Smooth muscle cell (in vitro differentiated cells): ENCODE measurements around the gene AREG. TPM values are rescaled to one million over a fixed set of nuclear protein-coding genes. Genes with fewer than 3 reads are reported as not detected.

Experiments used
- DNase-seq: peaks from one replicate; lab custom pipeline; 2025; ENCODE audit not compliant: unreplicated experiment; lab: John Stamatoyannopoulos, UW
- H2AFZ ChIP-seq: fragments of 200-600 bp; sonication (generic); 2 replicates; pipeline ENCODE4 v1.6.0; 2016; ENCODE audit warnings: antibody characterized with exemption, low read depth, mild to moderate bottlenecking
- H3F3A ChIP-seq: fragments of 200-600 bp; sonication (generic); 2 replicates; pipeline ENCODE4 v1.6.0; 2017; ENCODE audit warnings: antibody characterized with exemption, low read depth
- H3K27ac ChIP-seq: fragments of 200-600 bp; sonication (generic); 2 replicates; pipeline ENCODE4 v1.5.1; 2016; ENCODE audit warnings: low read depth, mild to moderate bottlenecking
- H3K27me3 ChIP-seq: fragments of 200-600 bp; sonication (generic); 2 replicates; pipeline ENCODE4 v1.6.1; 2016; ENCODE audit warnings: low read depth, mild to moderate bottlenecking
- H3K36me3 ChIP-seq: fragments of 200-600 bp; sonication (generic); 2 replicates; pipeline ENCODE4 v1.5.1; 2016; ENCODE audit warnings: low read depth
- H3K4me1 ChIP-seq: fragments of 200-600 bp; sonication (generic); 2 replicates; pipeline ENCODE4 v1.5.1; 2016; ENCODE audit warnings: low read depth
- H3K4me2 ChIP-seq: fragments of 200-600 bp; sonication (generic); 2 replicates; pipeline ENCODE4 v1.6.0; 2016; ENCODE audit warnings: mild to moderate bottlenecking
- H3K4me3 ChIP-seq: fragments of 200-600 bp; sonication (generic); 2 replicates; pipeline ENCODE4 v1.5.1; 2016; ENCODE audit warnings: mild to moderate bottlenecking
- H3K79me2 ChIP-seq: fragments of 200-600 bp; sonication (generic); 2 replicates; pipeline ENCODE4 v1.6.0; 2016; ENCODE audit warnings: low read depth, mild to moderate bottlenecking
- H3K9ac ChIP-seq: fragments of 200-600 bp; sonication (generic); 2 replicates; pipeline ENCODE4 v1.6.0; 2016; ENCODE audit warnings: low read depth
- H3K9me3 ChIP-seq: fragments of 200-600 bp; sonication (generic); replicated peaks from 2 replicates; pipeline ENCODE4 v1.5.1; 2016; ENCODE audit warnings: low read depth
- H4K20me1 ChIP-seq: fragments of 200-600 bp; sonication (generic); 2 replicates; pipeline ENCODE4 v1.6.0; 2016; ENCODE audit warnings: low read depth
- CTCF ChIP-seq: fragments of 200-600 bp; sonication (generic); IDR thresholded peaks from 2 replicates; pipeline ENCODE4 v1.5.1; 2017; ENCODE audit warnings: borderline replicate concordance, mild to moderate bottlenecking, antibody characterized with exemption; ENCODE audit not compliant: insufficient read depth, poor library complexity, severe bottlenecking
- WGBS: methylation state at CpG from one replicate; pipeline ENCODE4 v1.1.7; 2016; ENCODE audit warnings: low lambda C conversion rate; 5-methylcytosine and 5-hydroxymethylcytosine counted together
- polyA plus RNA-seq: library from polyadenylated mRNA; unstranded; fragments of >200 nt; fragmentation: Nextera tagmentation; extraction: Ambion mirVana; gene quantifications from 2 replicates; pipeline ENCODE4 v1.2.1, GENCODE V29; 2016
- total RNA-seq: library from RNA; depleted of rRNA; stranded (reverse); fragments of >200 nt; gene quantifications from 2 replicates; pipeline ENCODE4 v1.2.3, GENCODE V29; 2014

Gene AREG
- total and polyA plus RNA-seq, 2 experiments from 2014 or later, result 86.9 to 123 TPM

GRCh38 chr4:74475091-74475800 lies 30.3 kb downstream of the AREG start:
- no peak for DNase-seq
- Histone ChIP-seq H3K36me3 (no peaks in the 10 kb centered on the region), H3K9ac (no peak overlapping the region), H4K20me1 (no peaks in the 10 kb centered on the region), H2AFZ (no peak overlapping the region), H3K4me2 (no peak overlapping the region), H3K27ac (no peak overlapping the region), H3F3A (no peaks in the 10 kb centered on the region), H3K4me1 (no peaks in the 10 kb centered on the region), H3K27me3 (no peaks in the 10 kb centered on the region), H3K4me3 (no peak overlapping the region), H3K79me2 (no peaks in the 10 kb centered on the region), H3K9me3 (no peaks in the 10 kb centered on the region)
- no peak for TF ChIP-seq CTCF
- WGBS, result 90% methylated on average over 2 of the region's 2 CpGs

- no peak for TF ChIP-seq CTCF
- H3K9ac ChIP-seq, result no peak overlapping the region
- H3K79me2 ChIP-seq, result no peaks in the 10 kb centered on the region
- H3K4me1 ChIP-seq, result no peaks in the 10 kb centered on the region
- no peaks in the 10 kb centered on the region for H3K36me3 ChIP-seq
- no peaks in the 10 kb centered on the region for H3K27me3 ChIP-seq
- no peak overlapping the region for H2AFZ ChIP-seq
- no peaks in the 10 kb centered on the region for H3K9me3 ChIP-seq
- 87% methylated on average over 3 of the region's 3 CpGs for WGBS
- no peak overlapping the region for H3K27ac ChIP-seq
- H3F3A ChIP-seq, result no peaks in the 10 kb centered on the region
- no peak for DNase-seq
- no peaks in the 10 kb centered on the region for H4K20me1 ChIP-seq
- H3K4me2 ChIP-seq, result no peak overlapping the region
- no peak overlapping the region for H3K4me3 ChIP-seq
Measured at GRCh38 chr4:74475946-74476345, 31.0 kb downstream of the AREG start.

GRCh38 chr4:74479009-74479408 lies 34.1 kb downstream of the AREG start:
- no peaks in the 10 kb centered on the region for H3K36me3 ChIP-seq
- H3K4me2 ChIP-seq, result no peak overlapping the region
- no peak overlapping the region for H2AFZ ChIP-seq
- TF ChIP-seq CTCF, result no peak
- H3K27ac ChIP-seq, result no peak overlapping the region
- H3F3A ChIP-seq, result no peaks in the 10 kb centered on the region
- WGBS, result 79% methylated on average over 1 of the region's 1 CpG
- no peaks in the 10 kb centered on the region for H3K4me1 ChIP-seq
- H3K79me2 ChIP-seq, result no peaks in the 10 kb centered on the region
- no peak overlapping the region for H3K4me3 ChIP-seq
- no peak for DNase-seq
- no peaks in the 10 kb centered on the region for H4K20me1 ChIP-seq
- no peak overlapping the region for H3K9ac ChIP-seq
- H3K9me3 ChIP-seq, result no peaks in the 10 kb centered on the region
- no peaks in the 10 kb centered on the region for H3K27me3 ChIP-seq

- no peak for TF ChIP-seq CTCF
- WGBS, result 56% methylated on average over 2 of the region's 2 CpGs
Measured at GRCh38 chr4:74480267-74480666, 35.3 kb downstream of the AREG start.

More at GRCh38 chr4:74480267-74480666, 35.3 kb downstream of the AREG start:
- no peak overlapping the region for H3K4me2 ChIP-seq
- H4K20me1 ChIP-seq, result no peaks in the 10 kb centered on the region
- no peaks in the 10 kb centered on the region for H3K27me3 ChIP-seq
- H3K4me3 ChIP-seq, result no peak overlapping the region
- no peaks in the 10 kb centered on the region for H3F3A ChIP-seq
- H3K4me1 ChIP-seq, result no peaks in the 10 kb centered on the region
- H3K36me3 ChIP-seq, result no peaks in the 10 kb centered on the region
- H3K9ac ChIP-seq, result no peak overlapping the region
- H3K79me2 ChIP-seq, result no peaks in the 10 kb centered on the region
- no peak for DNase-seq
- no peak overlapping the region for H2AFZ ChIP-seq
- no peak overlapping the region for H3K27ac ChIP-seq
- no peaks in the 10 kb centered on the region for H3K9me3 ChIP-seq
